ENCODE results near the gene HSBP1L1. TPM values are rescaled to one million over a fixed set of nuclear protein-coding genes. Genes with fewer than 3 reads are reported as not detected.

HSBP1L1 gene
- total RNA-seq, 1 experiment from 2014 or later = 25.7 TPM

- Histone ChIP-seq H3K27me3 (replicated peaks; ENCODE audit: control insufficient read depth, insufficient read depth, low read length) (no peaks in the 10 kb centered on the region), H3K4me1 (no peaks in the 10 kb centered on the region), H3K9me3 (no peaks in the 10 kb centered on the region), H3K4me3 (ENCODE audit: low read depth, low read length) (no peak overlapping the region), H3K36me3 (ENCODE audit: control insufficient read depth, insufficient read depth, low read length) (no peaks in the 10 kb centered on the region)
- Mint-ChIP-seq H3K4me1 (ENCODE audit: low read depth, unreplicated experiment) (no peaks in the 10 kb centered on the region), H3K36me3 (ENCODE audit: insufficient read depth, unreplicated experiment) (peaks cover 29% of the 10 kb centered on the region), H3K27ac (ENCODE audit: unreplicated experiment) (no peak overlapping the region), H3K4me3 (ENCODE audit: unreplicated experiment) (no peak overlapping the region), H3K27me3 (ENCODE audit: insufficient read depth, unreplicated experiment) (no peaks in the 10 kb centered on the region), H3K9me3 (ENCODE audit: unreplicated experiment) (no peaks in the 10 kb centered on the region)
- no peak for DNase-seq
- BruUV-seq (replicated peaks) = no TSS peak
- TF ChIP-seq CTCF (IDR thresholded peaks at IDR 0.05; ENCODE audit: insufficient read depth in 1 of 2, low read depth in 1 of 2, low read length in 1 of 2, severe bottlenecking in 1 of 2, unreplicated experiment in 1 of 2) = no peak
- CTCF ChIA-PET = no interaction called here
- POLR2A ChIA-PET = no interaction called here
- intact Hi-C loops (cut with micrococcal nuclease; ENCODE audit: unreplicated experiment) = no loop called here
Observed at GRCh38 chr18:79983793-79984192, 19.4 kb downstream of the HSBP1L1 start.

DNA sequence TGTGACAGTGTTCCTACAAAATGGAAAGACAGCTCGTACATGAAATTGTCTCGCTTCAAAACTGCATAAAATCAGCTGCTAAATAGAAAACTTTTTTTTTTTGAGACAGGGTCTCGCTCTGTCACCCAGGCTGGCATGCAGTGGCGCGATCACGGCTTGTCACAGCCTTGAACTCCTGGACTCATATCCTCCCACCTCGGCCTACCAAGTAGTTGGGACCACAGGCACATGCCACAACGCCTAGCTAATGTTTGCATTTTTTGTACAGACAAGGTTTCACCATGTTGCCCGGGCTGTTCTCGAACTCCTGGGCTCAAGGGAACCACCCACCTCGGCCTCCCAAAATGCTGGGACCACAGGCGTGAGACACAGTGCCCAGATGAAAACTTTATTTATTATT is 20.7 kb downstream of the HSBP1L1 start:
- Histone ChIP-seq H3K4me1 (no peaks in the 10 kb centered on the region), H3K9me3 (no peaks in the 10 kb centered on the region), H3K4me3 (ENCODE audit: low read depth, low read length) (no peak overlapping the region), H3K36me3 (ENCODE audit: control insufficient read depth, insufficient read depth, low read length) (no peaks in the 10 kb centered on the region), H3K27me3 (replicated peaks; ENCODE audit: control insufficient read depth, insufficient read depth, low read length) (no peaks in the 10 kb centered on the region)
- no peak for DNase-seq
- POLR2A ChIA-PET = no interaction called here
- no TSS peak for BruUV-seq (replicated peaks)
- no peaks in the 10 kb centered on the region for H3K4me1 Mint-ChIP-seq (ENCODE audit: low read depth, unreplicated experiment)
- H3K9me3 Mint-ChIP-seq (ENCODE audit: unreplicated experiment) = no peaks in the 10 kb centered on the region
- no peak overlapping the region for H3K27ac Mint-ChIP-seq (ENCODE audit: unreplicated experiment)
- H3K27me3 Mint-ChIP-seq (ENCODE audit: insufficient read depth, unreplicated experiment) = no peaks in the 10 kb centered on the region
- peaks cover 29% of the 10 kb centered on the region for H3K36me3 Mint-ChIP-seq (ENCODE audit: insufficient read depth, unreplicated experiment)
- CTCF ChIA-PET = interaction anchor here (1.1 kb wide), 1 partner anchor 49 kb away, joined by 3 read pairs; the partner anchor contains the start of gene RBFA
- intact Hi-C loops (cut with micrococcal nuclease; ENCODE audit: unreplicated experiment) = no loop called here
- no peak for TF ChIP-seq CTCF (IDR thresholded peaks at IDR 0.05; ENCODE audit: insufficient read depth in 1 of 2, low read depth in 1 of 2, low read length in 1 of 2, severe bottlenecking in 1 of 2, unreplicated experiment in 1 of 2)
- H3K4me3 Mint-ChIP-seq (ENCODE audit: unreplicated experiment) = no peak overlapping the region

GRCh38 chr18:79986726-79987125 is 22.3 kb downstream of the HSBP1L1 start:
- no peak for TF ChIP-seq CTCF (IDR thresholded peaks at IDR 0.05; ENCODE audit: insufficient read depth in 1 of 2, low read depth in 1 of 2, low read length in 1 of 2, severe bottlenecking in 1 of 2, unreplicated experiment in 1 of 2)
- no TSS peak for BruUV-seq (replicated peaks)
- Histone ChIP-seq H3K36me3 (ENCODE audit: control insufficient read depth, insufficient read depth, low read length) (no peaks in the 10 kb centered on the region), H3K4me1 (no peaks in the 10 kb centered on the region), H3K9me3 (no peaks in the 10 kb centered on the region), H3K4me3 (ENCODE audit: low read depth, low read length) (peak overlapping the region; percentile 89; the same call in 1 of the 2 replicates), H3K27me3 (replicated peaks; ENCODE audit: control insufficient read depth, insufficient read depth, low read length) (no peaks in the 10 kb centered on the region)
- Mint-ChIP-seq H3K9me3 (ENCODE audit: unreplicated experiment) (no peaks in the 10 kb centered on the region), H3K27me3 (ENCODE audit: insufficient read depth, unreplicated experiment) (no peaks in the 10 kb centered on the region), H3K36me3 (ENCODE audit: insufficient read depth, unreplicated experiment) (peaks cover 26% of the 10 kb centered on the region), H3K4me3 (ENCODE audit: unreplicated experiment) (peak overlapping the region; percentile 71), H3K27ac (ENCODE audit: unreplicated experiment) (peak overlapping the region; percentile 35), H3K4me1 (ENCODE audit: low read depth, unreplicated experiment) (no peaks in the 10 kb centered on the region)
- intact Hi-C loops (cut with micrococcal nuclease; ENCODE audit: unreplicated experiment) = no loop called here
- ChIA-PET POLR2A (no interaction called here), CTCF (no interaction called here)
- no peak for DNase-seq

Measured in Caco-2 (cell line).